DND-41 (cell line): ENCODE results near the gene DISC1.

Experiments
- ATAC-seq: fragments of 200-7000 bp; cut with Tn5 transposase; 3 replicates; pipeline ENCODE4 v1.9.1; 2021; ENCODE audit warnings: low read depth; ENCODE audit not compliant: insufficient read depth
- DNase-seq: peaks from one replicate; pipeline ENCODE4 v3.0.0-alpha.2; 2020
- H2AFZ ChIP-seq: 2 replicates; pipeline ENCODE4 v1.6.0; 2012; ENCODE audit warnings: low read depth, low read length
- H3K27ac ChIP-seq: 2 replicates; pipeline ENCODE4 v1.5.1; 2012; ENCODE audit warnings: low read length, inconsistent platforms
- H3K27me3 ChIP-seq: fragments of 200-600 bp; sonication (generic); 2 replicates; pipeline ENCODE4 v1.6.0; 2012; ENCODE audit warnings: low read length, mild to moderate bottlenecking, inconsistent platforms; ENCODE audit not compliant: insufficient read depth, poor library complexity
- H3K36me3 ChIP-seq: 2 replicates; pipeline ENCODE4 v1.5.1; 2012; ENCODE audit warnings: low read length, inconsistent platforms; ENCODE audit not compliant: insufficient read depth
- H3K4me1 ChIP-seq: 2 replicates; pipeline ENCODE4 v1.5.1; 2012; ENCODE audit warnings: mild to moderate bottlenecking, low read length; ENCODE audit not compliant: insufficient read depth
- H3K4me2 ChIP-seq: 2 replicates; pipeline ENCODE4 v1.6.0; 2012; ENCODE audit warnings: mild to moderate bottlenecking, moderate library complexity, low read length, inconsistent platforms; ENCODE audit not compliant: insufficient read depth
- H3K4me3 ChIP-seq, 2 experiments: fragments of 200-600 bp in 1 of 2; shearing (Covaris generic) in 1 of 2; 2 replicates each; pipeline ENCODE4 v1.5.1; 2012 to 2016; ENCODE audit warnings: inconsistent platforms in 2 of 2, low read length in 2 of 2, mild to moderate bottlenecking in 2 of 2, low read depth in 1 of 2, moderate library complexity in 1 of 2
- H3K79me2 ChIP-seq: 2 replicates; pipeline ENCODE4 v1.6.0; 2012; ENCODE audit warnings: low read length, inconsistent platforms; ENCODE audit not compliant: insufficient read depth
- H3K9ac ChIP-seq: 2 replicates; pipeline ENCODE4 v1.6.0; 2012; ENCODE audit warnings: low read depth, mild to moderate bottlenecking, inconsistent platforms, low read length, moderate library complexity
- H3K9me3 ChIP-seq: 2 replicates; pipeline ENCODE4 v1.5.1; 2012; ENCODE audit warnings: low read length, moderate library complexity, mild to moderate bottlenecking, inconsistent platforms; ENCODE audit not compliant: insufficient read depth, severe bottlenecking
- H4K20me1 ChIP-seq: 2 replicates; pipeline ENCODE4 v1.6.0; 2012; ENCODE audit warnings: low read length; ENCODE audit not compliant: insufficient read depth
- CTCF ChIP-seq: IDR thresholded peaks from 2 replicates; pipeline ENCODE4 v1.5.1; 2012; ENCODE audit warnings: borderline replicate concordance, low read length, moderate library complexity, mild to moderate bottlenecking; ENCODE audit not compliant: poor library complexity, severe bottlenecking; ENCODE audit errors: extremely low read depth
- EZH2 ChIP-seq: IDR thresholded peaks from 3 replicates; pipeline ENCODE4 v1.6.1; 2012; ENCODE audit warnings: borderline replicate concordance, low read depth, mild to moderate bottlenecking, moderate library complexity, low read length, inconsistent platforms; ENCODE audit not compliant: severe bottlenecking

Gene DISC1

GRCh38 chr1:231770506-231771175, 144.1 kb downstream of the DISC1 start:
- no peak for DNase-seq
- Histone ChIP-seq H4K20me1 (no peaks in the 10 kb centered on the region), H3K27ac (no peak overlapping the region), H3K9ac (no peak overlapping the region), H3K4me1 (no peaks in the 10 kb centered on the region), H2AFZ (no peak overlapping the region), H3K36me3 (peaks cover 12% of the 10 kb centered on the region; the same call in 1 of the 2 replicates), H3K9me3 (no peaks in the 10 kb centered on the region), H3K27me3 (no peaks in the 10 kb centered on the region), H3K79me2 (no peaks in the 10 kb centered on the region), H3K4me2 (no peak overlapping the region), H3K4me3 (no peak overlapping the region)
- TF ChIP-seq CTCF (no peak), EZH2 (no peak)
- ATAC-seq: no peak

- no peak for DNase-seq
These were observed 148.2 kb downstream of the DISC1 start for GRCh38 chr1:231774719-231775335.

GRCh38 chr1:231776010-231776756, 149.6 kb downstream of the DISC1 start:
- no peak overlapping the region for H3K27ac ChIP-seq
- H2AFZ ChIP-seq: no peak overlapping the region
- no peaks in the 10 kb centered on the region for H4K20me1 ChIP-seq
- H3K27me3 ChIP-seq: no peaks in the 10 kb centered on the region
- H3K9ac ChIP-seq: no peak overlapping the region
- H3K9me3 ChIP-seq: no peaks in the 10 kb centered on the region
- H3K4me3 ChIP-seq: no peak overlapping the region
- H3K36me3 ChIP-seq: peaks cover 7% of the 10 kb centered on the region; the same call in 1 of the 2 replicates
- TF ChIP-seq CTCF: no peak
- TF ChIP-seq EZH2: no peak
- no peak overlapping the region for H3K4me2 ChIP-seq
- DNase-seq (no peak), ATAC-seq (no peak)
- H3K79me2 ChIP-seq: no peaks in the 10 kb centered on the region
- no peaks in the 10 kb centered on the region for H3K4me1 ChIP-seq

More at GRCh38 chr1:231774719-231775335, 148.2 kb downstream of the DISC1 start:
- H3K27me3 ChIP-seq: no peaks in the 10 kb centered on the region
- ATAC-seq: no peak
- H3K4me1 ChIP-seq: no peaks in the 10 kb centered on the region
- no peak overlapping the region for H3K27ac ChIP-seq
- H3K9me3 ChIP-seq: no peaks in the 10 kb centered on the region
- H4K20me1 ChIP-seq: no peaks in the 10 kb centered on the region
- TF ChIP-seq EZH2 (no peak), CTCF (no peak)
- no peak overlapping the region for H2AFZ ChIP-seq
- H3K9ac ChIP-seq: no peak overlapping the region
- no peak overlapping the region for H3K4me3 ChIP-seq
- H3K79me2 ChIP-seq: no peaks in the 10 kb centered on the region
- H3K36me3 ChIP-seq: peaks cover 12% of the 10 kb centered on the region; the same call in 1 of the 2 replicates
- no peak overlapping the region for H3K4me2 ChIP-seq
